IMR-90 (cell line): ENCODE measurements around the gene COL27A1.

Experiments
- BHLHE40 ChIP-seq: fragments of 150-350 bp; IDR thresholded peaks from 2 replicates; pipeline ENCODE4 v1.6.1; 2016; ENCODE audit warnings: mild to moderate bottlenecking, low read depth, low read length
- CEBPB ChIP-seq: IDR thresholded peaks from 2 replicates; pipeline ENCODE4 v1.6.1; 2012; ENCODE audit warnings: low read depth, low read length, improper control_type of control experiment
- CHD1 ChIP-seq: IDR thresholded peaks from 2 replicates; pipeline ENCODE4 v1.6.1; 2012; ENCODE audit warnings: low read depth, low read length, improper control_type of control experiment
- CTCF ChIP-seq: conservative IDR thresholded peaks from 2 replicates; pipeline ENCODE4 v1.5.1; 2012; ENCODE audit warnings: mild to moderate bottlenecking, low read depth, low read length, improper control_type of control experiment
- ELK1 ChIP-seq: fragments of 150-350 bp; IDR thresholded peaks from 2 replicates; pipeline ENCODE4 v1.6.1; 2016; ENCODE audit warnings: low read depth, mild to moderate bottlenecking, low read length, moderate library complexity, borderline replicate concordance
- FOS ChIP-seq: fragments of 150-350 bp; IDR thresholded peaks from 2 replicates; pipeline ENCODE4 v1.6.1; 2016; ENCODE audit warnings: low read depth, low read length
- MAZ ChIP-seq: IDR thresholded peaks from 2 replicates; pipeline ENCODE4 v1.6.1; 2012; ENCODE audit warnings: low read depth, mild to moderate bottlenecking, low read length, improper control_type of control experiment, moderate library complexity, borderline replicate concordance
- NFE2L2 ChIP-seq: fragments of 150-350 bp; IDR thresholded peaks from 2 replicates; pipeline ENCODE4 v1.6.1; 2016; ENCODE audit warnings: low read depth, mild to moderate bottlenecking, low read length
- POLR2A ChIP-seq: IDR thresholded peaks from 2 replicates; pipeline ENCODE4 v1.6.1; 2012; ENCODE audit warnings: mild to moderate bottlenecking, low read depth, low read length
- RAD21 ChIP-seq: IDR thresholded peaks from 2 replicates; pipeline ENCODE4 v1.6.1; 2012; ENCODE audit warnings: low read length, improper control_type of control experiment
- USF2 ChIP-seq: fragments of 150-350 bp; IDR thresholded peaks from 2 replicates; pipeline ENCODE4 v1.6.1; 2017; ENCODE audit warnings: mild to moderate bottlenecking, antibody characterized with exemption, low read length, low read depth

- TF ChIP-seq CTCF (no peak), ELK1 (no peak), CEBPB (no peak), CHD1 (no peak), POLR2A (no peak), MAZ (no peak), RAD21 (no peak), BHLHE40 (no peak), NFE2L2 (no peak), USF2 (no peak), FOS (no peak)
These were observed 115.0 kb downstream of the COL27A1 start for GRCh38 chr9:114270120-114270975.
